T47D (cell line): ENCODE results near the gene TAAR2.

Experiments
- DNase-seq, 2 experiments: peaks; one replicate each; pipeline versions ENCODE4 v3.0.0 to v3.0.0-alpha.2; 2011 to 2012; ENCODE audit warnings: low read depth in 1 of 2, low spot score in 1 of 2
- JUND ChIP-seq: IDR thresholded peaks from 2 replicates; pipeline ENCODE4 v1.6.1; 2012; ENCODE audit warnings: low read depth
- in situ Hi-C: cut with HindIII; loops from 2 replicates; pipeline ENCODE4 v1.10.0; 2016; ENCODE audit warnings: low sequenced_read_pairs, low pct_unique_long_range_greater_than_20kb

TAAR2 gene

GRCh38 chr6:132598473-132598872 lies 25.6 kb downstream of the TAAR2 start:
- no peak for TF ChIP-seq JUND
- peak in 1 of 2 experiments; percentile 46 for DNase-seq
- in situ Hi-C loops, result no loop called here

- DNase-seq, result no peak
- in situ Hi-C loops, result no loop called here
- no peak for TF ChIP-seq JUND
Observed at GRCh38 chr6:132596201-132596600, 27.9 kb downstream of the TAAR2 start.

GRCh38 chr6:132592855-132593254 lies 31.2 kb downstream of the TAAR2 start:
- no peak for TF ChIP-seq JUND
- in situ Hi-C loops, result no loop called here
- DNase-seq, result no peak

- no peak for TF ChIP-seq JUND
- DNase-seq, result no peak
- in situ Hi-C loops, result no loop called here
Observed at GRCh38 chr6:132590362-132590761, 33.7 kb downstream of the TAAR2 start.

- TF ChIP-seq JUND, result no peak
- no peak for DNase-seq
- in situ Hi-C loops, result no loop called here
Observed at GRCh38 chr6:132589454-132589853, 34.6 kb downstream of the TAAR2 start, which contains the start of gene TAAR5. TAAR5 (minus strand) TSS chr6:132589741; CDS start chr6:132589686, 55 bp downstream.

- DNase-seq, result no peak
- in situ Hi-C loops, result no loop called here
- no peak for TF ChIP-seq JUND
Observed at GRCh38 chr6:132587424-132587823, 36.7 kb downstream of the TAAR2 start.

GRCh38 chr6:132584698-132585097 lies 39.4 kb downstream of the TAAR2 start:
- no peak for TF ChIP-seq JUND
- DNase-seq, result no peak
- in situ Hi-C loops, result no loop called here

GRCh38 chr6:132571774-132572173 lies 52.3 kb downstream of the TAAR2 start:
- DNase-seq, result no peak
- in situ Hi-C loops, result no loop called here
- no peak for TF ChIP-seq JUND

GRCh38 chr6:132570221-132570777 lies 53.8 kb downstream of the TAAR2 start, which contains the start of gene TAAR6:
TAAR6 (plus strand) TSS chr6:132570322; CDS start chr6:132570322, 0 bp downstream.
- no peak for DNase-seq
- no peak for TF ChIP-seq JUND
- in situ Hi-C loops, result no loop called here

GRCh38 chr6:132569170-132569569 lies 54.9 kb downstream of the TAAR2 start:
- in situ Hi-C loops, result no loop called here
- no peak for DNase-seq
- no peak for TF ChIP-seq JUND

GRCh38 chr6:132568611-132569010 lies 55.5 kb downstream of the TAAR2 start:
- no peak for DNase-seq
- no peak for TF ChIP-seq JUND
- in situ Hi-C loops, result no loop called here

- TF ChIP-seq JUND, result no peak
- DNase-seq, result no peak
- in situ Hi-C loops, result no loop called here
Observed at GRCh38 chr6:132567566-132567965, 56.5 kb downstream of the TAAR2 start.
